HG03442 (cell line): ENCODE results near the gene NMBR.
"Not testable (repeated sequence)": the region's sequence is repeated elsewhere in the genome, so short reads cannot be mapped to it uniquely, and the experiment has no call there.

Experiments used
- ATAC-seq: cut with Tn5 transposase; IDR thresholded peaks from one replicate; pipeline ENCODE4 v1.9.1; 2021; ENCODE audit warnings: mild to moderate bottlenecking, moderate library complexity; ENCODE audit not compliant: unreplicated experiment

The NMBR gene

DNA sequence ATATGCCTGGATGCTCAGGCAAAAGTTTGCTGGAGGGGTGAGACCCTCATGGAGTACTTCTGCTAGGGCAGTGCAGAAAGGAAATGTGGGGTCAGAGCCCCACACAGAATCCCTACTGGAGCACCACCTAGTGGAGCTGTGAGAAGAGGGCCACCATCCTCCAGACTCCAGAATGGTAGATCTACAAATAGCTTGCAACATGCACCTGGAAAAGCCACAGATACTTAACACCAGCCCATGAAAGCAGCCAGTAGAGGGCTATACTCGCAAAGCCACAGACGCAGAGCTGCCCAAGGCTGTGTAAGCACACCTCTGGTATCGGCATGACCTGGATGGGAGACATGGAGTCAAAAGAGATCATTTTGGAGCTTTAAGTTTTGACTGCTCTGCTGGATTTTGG lies 74.9 kb downstream of the NMBR start:
- ATAC-seq = no peak

DNA sequence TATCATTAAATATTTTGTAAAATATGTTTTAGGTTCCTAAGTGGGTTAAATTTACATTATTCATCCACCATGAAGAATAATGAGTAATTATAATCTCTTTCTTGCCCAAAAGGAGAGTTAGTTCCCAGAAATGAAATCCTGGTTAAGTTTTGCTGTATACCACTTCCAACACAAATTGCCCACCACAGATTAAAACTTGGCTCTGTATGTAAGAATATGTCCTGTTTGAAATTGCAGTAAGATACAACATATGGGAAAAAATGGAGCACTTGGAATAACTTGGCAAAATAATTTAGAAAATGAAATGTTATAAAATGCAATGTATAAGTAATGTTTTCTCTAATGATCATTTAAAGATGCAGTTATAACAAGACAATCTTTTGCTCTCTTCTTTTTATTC lies 78.5 kb downstream of the NMBR start:
- ATAC-seq = no peak

DNA sequence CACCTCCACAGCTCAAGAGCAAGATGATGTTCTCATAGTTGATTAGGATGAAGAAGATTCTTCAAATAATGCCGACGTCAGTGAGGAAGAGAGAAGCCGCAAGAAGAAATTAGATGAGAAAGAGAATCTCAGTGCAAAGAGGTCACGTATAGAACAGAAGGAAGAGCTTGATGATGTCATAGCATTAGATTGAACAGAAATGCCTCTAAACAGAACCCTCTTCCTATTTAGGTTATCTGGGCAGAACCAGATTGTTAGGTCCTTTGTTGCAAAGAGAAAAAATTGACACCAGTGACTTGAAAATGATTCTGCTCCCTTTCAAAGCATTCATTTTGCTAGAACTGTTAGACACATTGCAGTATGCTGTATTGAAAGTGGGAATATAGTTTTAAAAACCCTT lies 84.1 kb downstream of the NMBR start:
- not testable (repeated sequence) for ATAC-seq

DNA sequence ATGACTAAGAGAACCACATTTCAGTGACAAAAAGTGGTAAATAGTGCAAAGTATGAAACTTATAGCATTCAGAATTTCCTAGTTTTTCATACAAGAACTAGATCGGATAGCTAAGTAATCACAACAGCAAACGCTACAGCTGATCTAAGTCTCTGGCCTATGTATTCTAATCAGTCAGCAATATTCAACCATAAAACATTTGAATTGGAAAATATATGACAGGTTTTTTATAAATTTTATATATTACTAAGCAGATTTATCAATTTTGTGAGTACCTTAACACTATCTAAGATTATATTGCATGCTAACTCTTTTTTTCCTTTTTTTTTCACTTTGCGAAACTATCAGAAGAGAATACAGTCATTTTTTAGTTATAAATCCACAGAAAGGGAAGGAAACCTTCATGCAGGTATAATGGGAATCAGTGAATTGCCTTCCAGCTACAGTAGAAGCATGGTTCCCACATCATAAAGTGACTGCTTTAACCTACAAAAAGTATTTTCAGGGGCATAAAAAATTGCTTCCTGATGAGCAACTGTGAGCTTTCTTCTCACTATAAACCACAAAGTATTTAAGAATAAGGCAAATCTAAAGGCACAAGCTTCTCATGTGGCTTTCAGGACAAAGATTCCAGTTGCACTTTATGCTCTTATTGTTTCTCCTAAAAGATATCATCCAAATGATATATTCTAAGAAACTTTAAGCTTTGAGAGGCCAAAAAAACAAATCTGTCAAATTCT lies 88.2 kb downstream of the NMBR start:
- no peak for ATAC-seq

DNA sequence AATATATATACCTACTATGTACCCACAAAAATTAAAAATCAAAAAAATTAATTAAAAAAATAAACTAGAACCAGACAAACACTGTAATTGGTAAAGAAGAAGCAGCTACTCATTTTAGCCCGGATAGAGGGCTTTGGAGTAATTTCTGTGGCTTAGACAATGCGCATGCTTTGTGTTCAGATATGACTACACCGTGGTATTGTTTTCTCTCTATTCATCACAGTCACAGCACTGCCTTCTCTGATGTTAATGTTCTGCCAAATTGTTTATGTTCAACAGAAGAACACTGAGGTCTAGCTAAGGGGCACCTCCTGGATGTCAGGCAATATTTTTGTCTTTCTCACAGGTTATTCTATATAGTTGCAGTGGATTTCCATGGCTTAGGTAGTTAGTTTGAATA lies 91.7 kb downstream of the NMBR start:
- ATAC-seq = peak; percentile 91

DNA sequence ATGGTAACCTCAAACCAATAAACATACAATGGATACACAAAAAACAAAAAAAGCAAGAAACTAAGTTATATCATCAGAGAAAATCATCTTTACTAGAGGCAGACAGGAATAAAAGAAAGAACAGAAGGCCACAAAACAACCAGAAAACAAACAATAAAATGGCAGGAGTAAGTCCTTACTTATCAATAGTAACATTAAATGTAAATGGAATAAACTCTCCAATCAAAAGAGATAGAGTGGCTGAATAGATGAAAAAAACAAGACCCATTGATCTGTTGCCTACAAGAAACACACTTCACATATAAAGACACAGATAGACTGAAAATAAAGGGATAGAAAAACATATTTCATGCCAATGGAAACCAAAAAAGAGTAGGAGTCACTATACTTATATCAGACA lies 95.5 kb downstream of the NMBR start:
- ATAC-seq = no peak

DNA sequence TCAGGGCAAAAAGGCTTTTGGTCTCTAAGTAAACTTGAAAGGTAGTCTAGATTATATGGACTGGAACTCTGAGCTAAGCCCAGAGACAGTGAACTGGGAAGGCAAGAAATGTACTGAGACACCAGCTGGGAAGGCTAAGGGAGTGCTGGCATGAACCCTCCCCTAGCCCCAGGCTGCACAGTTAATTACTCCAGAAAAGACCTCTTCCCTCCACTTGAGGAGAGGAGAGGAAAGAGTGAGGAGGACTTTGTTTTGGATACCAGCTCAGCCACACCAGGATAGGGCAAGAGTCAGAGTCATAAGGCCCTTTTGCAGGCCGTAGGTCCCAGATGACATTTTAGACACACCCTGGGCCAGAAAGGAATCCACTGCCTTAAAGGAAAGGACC lies 98.3 kb downstream of the NMBR start:
- no peak for ATAC-seq

DNA sequence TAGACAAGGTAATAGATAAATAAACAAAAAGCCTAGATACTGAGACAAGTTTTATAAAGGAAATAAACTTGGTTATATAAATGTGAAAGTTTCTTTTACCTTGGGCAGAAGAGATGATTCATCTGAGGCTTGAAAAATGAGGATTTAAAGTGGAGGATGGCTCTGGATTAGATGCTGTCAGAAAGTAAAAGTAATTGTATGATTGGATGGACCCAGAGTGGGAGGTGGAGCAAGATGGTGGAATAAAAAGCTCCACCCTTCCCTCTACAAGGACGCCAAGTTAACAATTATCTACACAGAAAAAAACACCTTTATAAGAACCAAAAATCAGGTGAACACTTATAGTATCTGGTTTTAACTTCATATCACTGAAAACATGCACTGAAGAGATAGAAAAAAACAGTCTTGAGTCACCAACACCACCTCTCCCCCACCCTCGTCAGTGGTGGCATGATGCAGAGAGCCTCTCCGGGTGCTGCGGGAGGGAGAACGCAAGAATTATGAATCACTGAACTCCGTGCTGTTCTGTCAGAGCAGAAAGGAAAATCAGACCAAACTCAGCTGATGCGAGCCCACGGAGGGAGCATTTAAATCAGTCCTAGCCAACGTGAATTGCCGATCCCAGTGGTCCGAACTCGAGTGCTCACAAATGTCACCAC lies 98.9 kb downstream of the NMBR start:
- ATAC-seq = no peak

DNA sequence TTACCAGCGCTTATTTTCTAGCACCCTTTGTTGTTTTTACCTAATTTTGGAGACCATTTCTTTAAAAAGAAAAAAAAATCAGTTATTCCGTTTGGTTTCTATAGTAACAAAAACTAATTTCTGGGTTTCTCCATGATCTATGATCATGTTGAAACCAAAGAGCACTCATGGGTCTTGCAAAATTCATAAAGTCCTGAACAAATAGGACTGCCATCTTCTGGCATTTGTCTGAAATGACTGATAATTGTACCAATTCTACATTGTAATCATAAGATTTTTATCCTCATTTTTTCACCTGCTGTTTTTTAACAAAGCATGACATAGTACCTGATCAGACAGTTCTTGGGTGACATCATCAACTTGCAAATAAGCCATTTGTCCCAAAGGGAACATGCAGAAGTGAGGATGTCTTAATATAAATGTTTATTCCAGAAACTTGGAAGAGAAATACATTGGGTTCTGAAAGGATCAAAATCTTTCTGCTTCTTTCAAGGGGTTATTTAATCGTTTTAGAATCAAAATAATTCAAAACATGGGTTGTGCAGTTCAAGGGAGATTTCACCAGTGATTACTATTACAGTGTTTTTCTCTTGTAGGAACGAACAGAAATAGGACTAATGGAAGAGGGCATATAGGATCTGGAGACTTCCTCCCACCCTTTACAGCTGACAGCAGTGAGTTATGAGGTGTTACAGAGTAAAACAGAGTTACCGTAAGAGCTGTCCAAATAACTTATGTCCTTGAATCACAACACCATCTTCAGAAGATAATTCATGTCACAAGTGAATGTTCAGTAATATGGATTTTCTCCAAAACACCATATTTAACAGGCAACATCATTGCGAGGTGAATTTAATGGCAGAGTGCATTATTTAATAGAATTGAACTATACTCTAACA lies 101.3 kb downstream of the NMBR start:
- no peak for ATAC-seq

DNA sequence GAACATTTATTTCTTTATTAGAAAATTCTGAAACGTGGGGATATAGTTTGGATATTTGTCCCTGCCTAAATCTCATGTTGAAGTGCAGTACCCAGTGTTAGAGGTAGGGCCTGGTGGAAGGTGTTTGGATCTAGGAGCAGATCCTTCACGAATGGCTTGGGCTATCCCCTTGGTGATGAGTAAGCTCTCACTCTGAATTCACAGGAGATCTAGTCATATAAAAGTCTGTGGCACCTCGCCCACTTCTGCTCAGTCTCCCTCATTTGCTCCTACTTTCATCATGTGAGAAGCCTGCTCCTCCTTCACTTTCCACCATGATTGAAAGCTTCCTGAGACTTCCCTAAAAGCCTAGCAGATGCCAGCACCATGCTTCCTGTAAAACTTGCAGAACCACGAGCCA lies 111.0 kb downstream of the NMBR start:
- no peak for ATAC-seq

DNA sequence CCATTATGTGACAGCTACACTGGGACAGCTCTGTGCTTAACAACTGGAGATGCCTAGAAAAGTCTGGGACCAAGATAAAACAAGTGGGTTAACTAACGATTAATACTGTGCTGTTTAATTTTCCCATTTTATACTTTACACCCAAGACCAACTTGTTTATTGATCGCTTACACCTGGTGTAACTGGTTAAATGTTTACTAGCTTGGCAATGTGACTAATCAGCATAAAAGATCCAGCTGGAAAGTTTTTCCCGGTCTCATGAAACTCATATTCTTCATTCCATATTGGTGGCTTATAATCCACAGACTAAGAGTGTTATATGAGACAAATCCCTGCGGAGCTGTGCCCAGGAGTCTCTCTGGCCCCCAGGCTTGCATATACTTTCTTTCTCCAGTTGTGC lies 115.9 kb downstream of the NMBR start:
- ATAC-seq = no peak

DNA sequence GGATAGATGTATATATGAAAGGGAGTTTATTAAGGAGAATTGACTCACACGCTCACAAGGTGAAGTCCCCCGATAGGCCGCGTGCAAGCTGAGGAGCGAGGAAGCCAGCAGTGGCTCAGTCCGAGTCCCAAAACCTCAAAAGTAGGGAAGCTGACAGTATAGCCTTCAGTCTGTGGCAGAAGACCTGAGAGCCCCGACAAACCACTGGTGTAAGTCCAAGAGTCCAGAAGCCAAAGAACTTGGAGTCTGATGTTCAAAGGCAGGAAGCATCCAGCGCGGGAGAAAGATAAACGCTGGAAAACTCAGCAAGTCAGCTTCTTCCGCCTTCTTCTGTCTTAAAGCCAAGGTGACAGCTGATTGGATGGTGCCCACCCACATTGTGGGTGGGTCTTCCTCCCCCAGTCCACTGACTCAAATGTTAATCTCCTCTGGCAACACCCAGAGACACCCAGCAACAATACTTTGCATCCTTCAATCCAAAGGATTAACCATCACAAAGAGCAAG lies 116.8 kb downstream of the NMBR start:
- no peak for ATAC-seq

DNA sequence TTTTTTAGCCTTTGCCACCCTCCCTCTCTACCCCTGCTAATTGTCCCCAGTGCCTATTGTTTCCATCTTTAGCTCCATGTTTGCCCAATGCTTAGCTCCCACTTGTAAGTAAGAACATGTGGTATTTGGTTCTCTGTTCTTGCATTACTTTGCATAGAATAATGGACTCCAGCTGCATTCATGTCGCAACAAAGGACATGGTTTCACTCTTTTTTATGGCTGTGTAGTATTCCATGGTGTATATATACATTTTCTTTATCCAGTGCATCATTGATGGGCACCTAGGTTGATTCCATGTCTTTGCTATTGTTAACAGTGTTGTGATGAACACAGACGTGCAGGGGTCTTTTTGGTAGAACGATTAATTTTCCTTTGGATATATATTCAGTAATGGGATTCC lies 118.4 kb downstream of the NMBR start:
- no peak for ATAC-seq

DNA sequence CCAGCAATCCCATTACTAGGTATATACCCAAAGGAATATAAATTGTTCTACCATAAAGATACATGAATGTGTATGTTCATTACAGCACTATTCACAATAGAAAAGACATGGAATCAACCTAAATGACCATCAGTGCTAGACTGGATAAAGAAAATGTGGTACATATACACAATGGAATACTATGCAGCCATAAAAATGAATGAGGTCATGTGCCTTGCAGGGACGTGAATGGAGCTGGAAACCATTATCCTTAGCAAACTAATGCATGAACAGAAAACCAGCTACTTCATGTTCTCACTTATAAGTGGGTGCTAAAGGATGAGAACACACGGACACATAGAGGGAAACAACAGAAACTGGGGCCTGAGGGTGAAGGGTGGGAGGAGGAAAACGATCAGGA lies 119.1 kb downstream of the NMBR start:
- ATAC-seq = not testable (repeated sequence)

DNA sequence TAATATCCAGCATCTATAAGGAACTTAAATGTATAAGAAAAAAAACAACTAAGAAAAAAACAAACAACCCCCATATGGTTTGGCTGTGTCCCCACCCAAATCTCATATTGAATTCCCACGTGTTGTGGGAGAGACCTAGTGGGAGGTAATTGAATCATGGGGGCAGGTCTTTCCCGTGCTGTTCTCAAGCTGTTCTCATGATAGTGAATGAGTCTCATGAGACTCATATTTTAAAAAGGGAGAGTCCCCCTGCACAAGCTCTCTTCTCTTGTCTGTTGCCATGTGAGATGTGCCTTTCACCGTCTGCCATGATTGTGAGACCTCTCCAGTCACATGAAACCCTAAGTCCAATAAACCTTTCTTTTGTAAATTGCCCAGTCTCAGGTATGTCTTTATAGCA lies 119.8 kb downstream of the NMBR start:
- ATAC-seq = no peak

DNA sequence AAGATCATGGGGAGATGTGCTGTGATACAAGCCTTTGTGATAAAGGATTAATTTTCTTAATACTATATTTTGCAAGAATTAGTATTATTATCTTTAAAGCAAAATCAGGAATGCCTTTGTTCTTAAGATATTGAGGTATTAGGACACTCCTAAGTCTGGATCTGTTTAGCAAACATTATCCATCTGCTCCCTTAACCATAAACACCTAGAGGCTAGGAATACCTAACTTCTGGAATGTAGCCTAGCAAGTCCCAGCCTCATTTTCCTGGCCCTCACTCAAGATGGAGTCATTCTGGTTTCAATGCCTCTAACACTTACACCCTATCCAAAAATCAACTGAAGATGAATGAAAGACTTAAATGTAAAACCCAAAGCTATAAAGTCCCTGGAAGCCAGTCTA lies 120.5 kb downstream of the NMBR start:
- ATAC-seq = no peak
